NCI-H2227 (cell line): ENCODE data around the gene PKDCC.
"Not testable (repeated sequence)": the region's sequence is repeated elsewhere in the genome, so short reads cannot be mapped to it uniquely, and the experiment has no call there.

Source experiments
- DNase-seq: peaks from one replicate; lab custom pipeline; 2025; ENCODE audit not compliant: unreplicated experiment; lab: John Stamatoyannopoulos, UW

Gene PKDCC

GRCh38 chr2:42030200-42030759 lies 17.5 kb upstream of the PKDCC start:
- no peak for DNase-seq

DNA sequence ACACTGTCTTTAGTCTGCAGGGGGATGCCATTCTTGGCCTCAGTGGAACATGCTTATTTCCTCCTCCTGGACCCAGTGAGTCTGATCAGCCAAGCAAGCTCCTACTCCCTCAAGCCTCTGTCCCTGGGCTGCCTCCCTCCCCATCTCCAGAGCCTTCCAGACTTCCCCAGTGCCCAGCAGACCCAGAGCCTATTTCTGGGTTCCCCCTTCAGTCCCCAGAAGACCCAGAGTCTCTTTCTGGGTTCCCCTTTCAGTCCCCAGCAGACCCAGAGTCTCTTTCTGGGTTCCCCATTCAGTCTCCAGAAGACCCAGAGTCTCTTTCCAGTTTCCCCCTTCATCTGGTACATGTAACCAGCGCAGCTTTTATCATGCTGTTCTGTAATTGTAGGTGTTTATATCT lies 17.0 kb upstream of the PKDCC start:
- no peak for DNase-seq

DNA sequence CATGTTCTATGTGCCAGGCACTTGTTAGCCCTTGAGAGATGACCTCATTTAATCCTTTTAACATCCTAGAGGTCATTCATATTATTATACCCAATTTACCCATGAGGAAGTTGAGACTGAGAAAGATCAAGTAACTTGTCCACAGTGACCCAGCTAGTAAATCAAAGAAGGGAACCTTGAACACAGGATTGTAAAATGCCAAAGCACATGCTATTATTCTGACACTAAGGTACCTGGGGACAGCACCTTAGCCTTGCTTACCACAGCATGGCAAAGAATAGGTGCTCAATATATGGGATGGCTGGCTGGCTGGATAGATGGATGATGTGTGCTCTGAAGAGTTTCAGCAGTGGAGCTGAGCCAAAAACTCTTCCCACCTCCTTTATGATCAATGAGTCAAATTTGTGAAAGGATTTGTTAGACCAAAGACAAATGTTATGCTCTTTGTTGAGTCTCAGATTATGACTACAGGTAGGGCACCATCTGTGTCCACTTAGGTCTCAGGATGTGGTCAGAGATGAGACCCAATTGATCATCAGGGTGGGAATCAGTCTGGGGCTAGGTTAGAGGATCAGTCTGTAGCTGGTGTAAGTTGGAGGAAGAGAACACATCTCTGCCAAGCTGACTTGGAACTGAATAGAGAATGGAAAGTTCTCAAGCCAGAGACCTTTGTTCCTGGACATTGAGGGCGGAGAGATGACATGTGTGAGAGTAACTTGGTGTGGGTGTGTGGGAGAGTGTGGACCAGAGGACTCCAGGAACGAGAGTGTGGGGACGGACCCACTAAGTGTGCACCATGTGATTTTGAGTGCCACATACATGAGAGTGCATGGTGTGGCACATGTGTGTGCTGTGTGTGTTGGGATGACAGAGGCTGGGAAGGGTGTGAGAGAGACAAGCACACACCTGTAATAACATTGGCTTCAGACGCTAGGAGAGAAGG lies 16.3 kb upstream of the PKDCC start:
- DNase-seq = no peak

DNA sequence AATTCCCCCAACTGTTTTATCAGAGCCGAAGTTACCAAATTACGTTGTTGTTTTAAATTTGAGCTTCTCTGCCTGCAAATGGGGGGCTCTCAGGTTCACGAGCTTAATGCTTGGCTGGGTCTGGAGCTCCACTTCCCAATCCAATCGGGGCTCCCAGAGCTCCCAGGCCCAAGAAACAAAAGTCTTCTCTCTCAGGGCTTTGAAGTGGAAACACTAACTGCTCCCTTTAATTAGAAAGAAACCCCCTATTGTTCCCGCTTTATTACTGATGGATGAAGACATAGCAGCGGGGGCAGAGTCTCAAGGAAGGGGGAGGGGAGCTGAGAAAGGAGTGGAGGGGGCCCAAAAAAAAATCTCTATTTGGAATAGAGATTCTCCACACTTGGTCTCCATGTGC lies 15.6 kb upstream of the PKDCC start:
- no peak for DNase-seq

DNA sequence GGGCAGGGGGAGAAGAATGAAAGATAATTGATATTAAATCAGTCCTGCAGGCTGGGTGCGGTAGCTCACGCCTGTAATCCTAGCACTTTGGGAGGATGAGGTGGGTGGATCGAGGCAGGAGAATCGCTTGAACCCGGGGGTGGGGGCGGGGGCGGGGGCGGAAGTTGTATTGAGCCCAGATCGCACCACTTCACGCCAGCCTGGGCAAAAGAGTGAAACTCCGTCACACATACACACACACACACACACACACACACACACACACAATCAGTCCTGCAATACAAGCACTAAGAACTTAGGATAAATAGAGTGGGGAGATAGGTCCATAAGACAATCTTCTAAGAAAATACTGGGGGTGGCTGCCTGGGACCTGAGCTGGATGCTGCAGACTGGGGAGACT lies 15.1 kb upstream of the PKDCC start:
- DNase-seq = no peak

DNA sequence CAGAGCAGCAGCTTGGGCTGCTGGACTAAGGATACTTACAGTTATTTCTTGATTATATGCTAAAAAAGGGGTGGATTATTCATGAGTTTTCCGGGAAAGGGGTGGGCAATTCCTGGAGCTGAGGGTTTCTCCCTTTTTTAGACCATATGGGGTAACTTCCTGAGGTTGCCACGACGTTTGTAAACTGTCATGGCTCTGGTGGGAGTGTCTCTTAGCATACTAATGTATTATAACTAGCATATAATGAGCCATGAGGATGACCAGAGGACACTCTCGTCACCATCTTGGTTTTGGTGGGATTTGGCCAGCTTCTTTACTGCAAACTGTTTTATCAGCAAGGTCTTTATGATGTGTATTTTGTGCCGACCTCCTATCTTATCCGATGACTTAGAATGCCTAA lies 13.7 kb upstream of the PKDCC start:
- DNase-seq = not testable (repeated sequence)

DNA sequence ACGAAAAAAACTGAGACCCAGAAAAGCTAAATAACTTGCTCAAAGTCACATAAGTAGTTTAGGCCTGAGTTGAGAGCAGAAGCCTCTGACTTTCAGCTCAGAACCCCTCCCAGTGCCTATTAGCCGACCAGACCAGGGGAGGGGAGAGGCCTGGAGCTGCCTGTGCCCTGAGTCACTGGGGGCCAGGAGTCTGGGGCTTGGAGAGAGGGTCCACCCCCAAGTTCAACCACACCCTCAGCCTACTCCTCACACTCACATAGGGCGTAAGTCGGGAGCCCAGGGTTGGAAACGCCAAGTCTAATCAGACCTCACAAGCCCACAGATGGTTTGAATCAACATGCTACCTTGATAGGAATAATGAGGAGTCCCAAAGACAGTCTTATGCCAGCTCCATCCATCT lies 12.6 kb upstream of the PKDCC start:
- no peak for DNase-seq

- DNase-seq = no peak
These were observed 11.4 kb upstream of the PKDCC start for GRCh38 chr2:42036413-42036812.

GRCh38 chr2:42036940-42037339 lies 10.9 kb upstream of the PKDCC start:
- DNase-seq = no peak

DNA sequence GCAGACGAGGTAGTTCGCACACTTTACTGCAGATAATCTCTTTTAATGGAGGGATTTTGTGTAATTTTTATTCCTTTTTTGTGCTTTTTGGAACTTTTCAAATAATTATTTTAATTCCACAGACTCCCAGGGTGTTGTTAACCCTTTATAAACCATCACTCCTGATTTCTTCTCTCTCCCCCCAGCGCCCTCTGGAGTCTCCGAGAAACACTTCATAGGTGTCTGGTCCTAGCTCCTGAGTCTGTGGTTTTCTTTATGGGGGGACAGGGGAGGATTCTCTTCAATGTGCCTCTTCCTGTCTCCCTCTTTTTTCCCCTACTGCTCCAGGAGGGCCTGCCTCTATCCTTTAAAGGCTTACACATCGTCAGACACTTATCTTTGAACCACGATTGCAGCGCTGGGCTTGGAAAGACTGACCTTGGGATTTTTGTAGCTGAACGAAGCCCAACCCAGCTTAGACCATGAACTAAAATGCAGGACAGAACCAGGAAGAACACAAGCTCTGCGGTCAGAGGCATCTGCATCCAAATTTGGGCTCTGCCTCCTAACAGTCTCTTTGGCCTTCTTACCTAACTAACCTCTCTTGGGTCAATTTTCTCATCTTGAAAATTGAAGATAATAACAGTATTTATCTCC lies 7.1 kb upstream of the PKDCC start:
- DNase-seq = peak; percentile 7

DNA sequence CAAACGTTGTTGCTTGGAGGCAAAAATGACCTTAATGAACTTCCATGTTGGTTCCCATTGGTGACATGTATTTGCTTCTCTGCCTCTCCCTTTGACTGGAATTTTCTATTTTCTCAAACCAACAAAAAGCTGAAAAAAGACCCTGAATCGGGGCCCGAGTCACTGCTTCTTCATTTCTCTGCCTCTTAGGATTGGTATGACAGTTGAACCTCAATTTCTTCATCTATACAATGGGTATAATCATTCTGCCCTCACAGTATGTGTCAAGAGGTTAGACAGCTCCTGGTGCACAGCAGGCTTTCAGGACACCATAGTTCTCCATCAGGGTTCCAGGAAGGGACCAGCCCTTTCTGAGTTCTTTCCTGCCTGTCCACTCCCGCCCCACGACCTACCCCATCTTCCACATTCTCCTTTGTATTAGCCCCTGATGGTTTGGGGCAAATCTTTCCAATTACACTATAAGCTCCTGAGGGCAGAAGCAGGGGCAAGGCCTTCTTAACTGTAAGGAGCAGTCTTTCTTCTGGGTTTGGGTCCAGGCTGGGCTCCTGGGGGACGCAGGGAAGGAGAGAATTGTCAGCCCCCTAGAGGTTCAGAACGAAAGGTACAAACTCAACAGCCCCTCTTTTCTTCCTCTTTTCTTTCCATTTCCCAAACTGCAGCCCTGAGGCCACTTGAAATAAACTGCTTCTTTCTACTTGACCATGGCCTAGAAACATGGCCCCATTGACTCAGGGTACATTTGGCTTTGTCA lies 6.3 kb upstream of the PKDCC start:
- DNase-seq = no peak

- DNase-seq = no peak
These were observed 5.0 kb upstream of the PKDCC start for GRCh38 chr2:42042631-42043355.

- no peak for DNase-seq
These were observed 3.9 kb upstream of the PKDCC start for GRCh38 chr2:42043789-42044394.

DNA sequence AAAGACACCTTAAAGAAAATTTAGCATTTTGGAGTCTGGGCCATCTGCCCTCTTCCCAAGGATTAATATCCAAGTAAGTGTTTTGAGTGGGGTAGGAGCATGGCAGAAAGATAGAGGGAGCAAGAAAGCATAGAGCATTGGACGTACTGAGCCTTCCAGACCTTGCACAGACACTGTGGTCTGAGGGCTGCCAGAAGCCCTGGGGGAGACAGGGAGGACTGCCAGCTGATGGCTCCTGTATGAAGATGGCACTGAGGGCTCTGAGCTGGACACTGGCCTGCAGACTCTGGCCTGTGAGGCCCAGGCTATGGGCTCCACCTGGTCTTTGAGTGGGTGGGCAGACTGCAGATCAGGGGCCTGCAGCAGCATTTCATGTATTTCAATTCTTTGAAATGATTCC lies 2.9 kb upstream of the PKDCC start:
- no peak for DNase-seq

DNA sequence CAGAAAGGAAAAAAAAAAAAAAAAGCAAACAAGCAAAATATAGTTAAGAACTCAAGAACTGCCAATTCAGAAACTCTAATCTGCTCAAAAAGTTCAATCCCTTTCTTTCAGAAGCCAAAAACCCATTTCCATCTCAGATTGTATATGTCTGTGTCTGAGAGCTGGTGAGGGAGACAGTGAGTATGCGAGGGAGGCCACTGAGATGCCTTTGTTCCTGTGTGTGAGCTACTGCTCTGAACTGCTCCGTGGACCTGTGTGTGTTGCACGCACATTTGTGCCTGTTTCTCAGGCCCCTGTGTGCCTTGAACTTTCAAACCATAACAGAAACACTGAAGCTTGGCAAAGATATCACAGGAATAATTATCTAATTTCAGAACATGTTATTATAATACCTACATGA lies 2.5 kb upstream of the PKDCC start:
- DNase-seq = no peak

DNA sequence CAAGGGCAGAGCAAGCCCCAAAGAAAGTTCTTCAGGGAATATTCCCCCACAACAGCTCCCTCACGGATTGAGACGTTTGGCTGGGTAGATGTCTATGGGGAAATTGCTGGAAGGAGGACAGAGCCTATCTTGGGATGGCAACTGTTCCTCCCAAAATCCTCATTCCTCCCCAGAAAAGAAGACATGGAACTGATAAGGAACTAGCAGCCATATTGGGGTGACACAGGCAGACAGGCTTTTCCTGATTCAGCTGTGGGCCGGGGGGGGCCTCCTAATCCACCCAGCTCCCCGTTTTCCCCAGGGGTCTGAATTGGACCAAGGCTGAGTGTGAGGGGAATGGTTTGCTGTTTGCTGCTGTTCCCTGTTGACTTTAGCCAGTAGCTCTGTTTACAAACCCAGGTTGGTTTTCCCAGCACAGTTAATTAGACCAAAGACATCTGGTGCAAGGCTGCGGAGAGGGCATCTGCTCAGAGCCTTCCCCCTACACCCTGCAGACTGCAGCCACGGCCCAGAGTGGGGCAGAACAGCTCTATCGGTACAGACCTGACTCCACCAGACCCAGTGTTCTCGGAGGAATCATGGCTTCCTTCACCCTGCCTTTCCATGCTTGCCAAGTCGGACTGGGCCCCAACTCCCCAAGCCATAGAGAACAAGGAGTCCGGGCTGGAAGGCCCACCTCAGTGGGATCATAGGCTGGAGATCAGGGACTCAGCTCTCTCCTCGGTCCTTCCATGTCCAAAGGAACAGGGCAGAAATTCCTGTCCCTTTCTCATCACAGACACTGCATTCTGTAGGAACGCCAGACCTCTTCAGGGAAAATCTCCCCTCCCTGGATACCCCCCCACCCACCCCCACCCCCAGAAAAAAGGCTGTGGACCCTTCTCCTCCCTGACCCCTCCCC lies 1.7 kb upstream of the PKDCC start:
- DNase-seq = peak; percentile 30

DNA sequence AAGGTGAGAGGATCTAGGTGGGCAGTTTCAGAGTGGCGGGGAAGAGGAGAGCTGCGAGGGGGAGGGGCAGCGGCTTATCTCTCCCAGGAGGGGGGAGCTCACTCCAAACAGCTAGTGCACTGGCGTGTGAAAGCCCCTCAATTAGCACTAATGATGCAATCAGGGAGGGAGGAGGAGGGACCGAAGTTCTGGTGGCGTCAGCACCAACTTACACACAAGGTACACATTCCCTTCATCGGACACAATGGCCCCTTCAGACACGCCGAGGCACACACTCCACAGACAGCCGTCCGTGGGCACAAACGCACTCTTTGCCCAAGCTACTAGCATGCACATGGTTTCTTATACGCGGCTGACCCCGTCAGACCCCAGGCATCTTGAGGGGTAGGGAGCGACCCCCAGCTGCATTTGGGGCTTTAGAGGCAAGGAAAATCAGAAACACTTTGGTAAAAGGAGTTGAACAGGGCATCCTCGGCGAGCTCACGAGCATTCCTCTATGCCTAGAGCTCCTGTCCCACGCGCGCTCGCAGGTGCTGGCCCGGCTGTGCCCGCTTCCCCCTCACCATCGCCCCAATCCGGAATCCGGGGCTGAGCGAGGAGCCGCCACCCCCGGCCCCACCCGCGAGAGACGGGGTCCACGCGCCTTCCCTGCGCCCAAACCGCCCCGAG lies 868 bp upstream of the PKDCC start:
- peak; percentile 75 for DNase-seq

- DNase-seq = peak; percentile 44
These were observed 739 bp downstream of the PKDCC start for GRCh38 chr2:42048299-42049220.
